Lower leg skin (tissue), 3 donors: ENCODE measurements around the gene ST14.

Source experiments
- CTCF ChIP-seq, 3 donors: fragments of 450-650 bp; IDR thresholded peaks; one replicate each; pipeline ENCODE4 v1.5.1; 2016; ENCODE audit warnings: antibody characterized with exemption in 3 of 3, mild to moderate bottlenecking in 3 of 3, moderate library complexity in 2 of 3
- POLR2A ChIP-seq, 2 donors: fragments of 450-650 bp; IDR thresholded peaks; one replicate each; pipeline ENCODE4 v1.6.1; 2016 to 2017; ENCODE audit warnings: antibody characterized with exemption in 2 of 2, mild to moderate bottlenecking in 1 of 2, moderate library complexity in 1 of 2

- TF ChIP-seq CTCF (IDR thresholded peaks at IDR 0.05): no peak
- no peak for TF ChIP-seq POLR2A (IDR thresholded peaks at IDR 0.05)
Measured at GRCh38 chr11:130209128-130209932, 49.7 kb downstream of the ST14 start.
